PC-9 (cell line): ENCODE results near the gene FAM174C. TPM values are rescaled to one million over a fixed set of nuclear protein-coding genes. Genes with fewer than 3 reads are reported as not detected.

Experiments
- BruUV-seq: library from RNA; stranded (reverse); fragments of 400-500 nt; replicated peaks from 2 replicates; lab custom pipeline; 2021; lab: Mats Ljungman, UMichigan
- CTCF ChIA-PET: fragments of 300-600 bp; sonication (Branson Sonifier 250); formaldehyde crosslinking; loops from one replicate; lab custom pipeline; 2022; ENCODE audit warnings: antibody characterized with exemption; lab: Charles Lee
- POLR2A ChIA-PET: fragments of 300-600 bp; sonication (Branson Sonifier 250); formaldehyde crosslinking; loops from one replicate; lab custom pipeline; 2022; ENCODE audit warnings: antibody characterized with exemption; ENCODE audit not compliant: unreplicated experiment; lab: Charles Lee
- DNase-seq, 2 experiments: peaks; one replicate each; pipeline versions ENCODE4 v3.0.0 to v3.0.0-alpha.2; 2015 to 2022; ENCODE audit warnings: mixed read lengths in 1 of 2
- H2AFZ ChIP-seq: fragments of 200-600 bp; sonication (generic); 2 replicates; pipeline ENCODE4 v1.8.1; 2017; ENCODE audit warnings: antibody characterized with exemption
- H3F3A ChIP-seq: fragments of 200-600 bp; sonication (generic); 2 replicates; pipeline ENCODE4 v1.8.1; 2017; ENCODE audit warnings: antibody characterized with exemption, mild to moderate bottlenecking, low read depth; ENCODE audit not compliant: insufficient read depth
- H3K27ac ChIP-seq: fragments of 200-600 bp; sonication (generic); 2 replicates; pipeline ENCODE4 v1.6.1; 2016; ENCODE audit warnings: mixed run types
- H3K27me3 ChIP-seq: fragments of 200-600 bp; sonication (generic); 2 replicates; pipeline ENCODE4 v1.6.1; 2016; ENCODE audit warnings: low read depth, mixed run types; ENCODE audit not compliant: insufficient read depth
- H3K36me3 ChIP-seq: fragments of 200-600 bp; sonication (generic); 2 replicates; pipeline ENCODE4 v1.6.1; 2016; ENCODE audit warnings: low read depth, mixed run types
- H3K4me1 ChIP-seq: fragments of 200-600 bp; sonication (generic); replicated peaks from 2 replicates; pipeline ENCODE4 v1.6.1; 2016; ENCODE audit warnings: mixed run types; ENCODE audit not compliant: insufficient read depth
- H3K4me2 ChIP-seq: fragments of 200-600 bp; sonication (generic); 2 replicates; pipeline ENCODE4 v1.6.1; 2017; ENCODE audit warnings: mixed run types
- H3K4me3 ChIP-seq: fragments of 200-600 bp; sonication (generic); 2 replicates; pipeline ENCODE4 v1.6.1; 2016; ENCODE audit warnings: mixed run types
- H3K79me2 ChIP-seq: fragments of 200-600 bp; sonication (generic); 2 replicates; pipeline ENCODE4 v1.6.1; 2017; ENCODE audit warnings: low read depth, mixed run types
- H3K9me2 ChIP-seq: fragments of 200-600 bp; sonication (generic); 2 replicates; pipeline ENCODE4 v1.8.1; 2017; ENCODE audit warnings: mild to moderate bottlenecking; ENCODE audit not compliant: insufficient read depth
- H3K9me3 ChIP-seq: fragments of 200-600 bp; sonication (generic); 2 replicates; pipeline ENCODE4 v1.8.1; 2016; ENCODE audit warnings: low read depth; ENCODE audit not compliant: insufficient read depth
- H4K20me1 ChIP-seq: fragments of 200-600 bp; sonication (generic); 2 replicates; pipeline ENCODE4 v1.8.1; 2017; ENCODE audit not compliant: insufficient read depth
- CTCF ChIP-seq: fragments of 200-600 bp; sonication (generic); conservative IDR thresholded peaks from 2 replicates; pipeline ENCODE4 v1.6.1; 2017; ENCODE audit warnings: mixed run types, antibody characterized with exemption, mild to moderate bottlenecking, moderate library complexity
- EZH2 ChIP-seq: fragments of 200-600 bp; sonication (generic); IDR thresholded peaks from 2 replicates; pipeline ENCODE4 v1.8.0; 2017; ENCODE audit warnings: antibody characterized with exemption, low read depth
- intact Hi-C: fragments of 100-400 bp; cut with micrococcal nuclease; formaldehyde crosslinking; loops from one replicate; pipeline ENCODE4 v1.10.0; 2022; ENCODE audit not compliant: unreplicated experiment
- total RNA-seq: library from RNA; stranded (reverse); gene quantifications from 2 replicates; pipeline ENCODE4 v1.2.3, GENCODE V29; 2021

The FAM174C gene
- total RNA-seq, 1 experiment from 2014 or later, result 51.8 TPM

- POLR2A ChIA-PET, result interaction anchor here (0.6 kb wide), 1 partner anchor 175 kb away, joined by 4 read pairs; no protein-coding TSS in a partner anchor
- no peak overlapping the region for H2AFZ ChIP-seq
These were observed 40.3 kb downstream of the FAM174C start for GRCh38 chr19:1315470-1316166.

GRCh38 chr19:1316466-1316865, 41.1 kb downstream of the FAM174C start:
- no peak for DNase-seq
- BruUV-seq, result no TSS peak
- peaks cover 17% of the 10 kb centered on the region for H3K4me1 ChIP-seq
- ChIA-PET POLR2A (no interaction called here), CTCF (interaction anchor here (0.7 kb wide), 1 partner anchor 45 kb away, joined by 3 read pairs; no protein-coding TSS in a partner anchor)
- TF ChIP-seq EZH2, result no peak
- no peak for TF ChIP-seq CTCF
- intact Hi-C loops, result no loop called here
- H3K36me3 ChIP-seq, result no peaks in the 10 kb centered on the region
- peaks cover 7% of the 10 kb centered on the region for H3K27me3 ChIP-seq
- H3K4me3 ChIP-seq, result no peak overlapping the region
- no peaks in the 10 kb centered on the region for H4K20me1 ChIP-seq
- H2AFZ ChIP-seq, result no peak overlapping the region
- no peak overlapping the region for H3K27ac ChIP-seq
- no peaks in the 10 kb centered on the region for H3K9me3 ChIP-seq
- H3K79me2 ChIP-seq, result no peaks in the 10 kb centered on the region
- H3F3A ChIP-seq, result peaks cover 9% of the 10 kb centered on the region; the same call in 1 of the 2 replicates
- H3K4me2 ChIP-seq, result no peak overlapping the region
- no peaks in the 10 kb centered on the region for H3K9me2 ChIP-seq

More at GRCh38 chr19:1315470-1316166, 40.3 kb downstream of the FAM174C start:
- no peaks in the 10 kb centered on the region for H3K9me3 ChIP-seq
- H3K27ac ChIP-seq, result no peak overlapping the region
- H3K79me2 ChIP-seq, result no peaks in the 10 kb centered on the region
- no peaks in the 10 kb centered on the region for H3K36me3 ChIP-seq
- TF ChIP-seq CTCF (peak; percentile 56; the same call in 1 of the 2 replicates), EZH2 (no peak)
- intact Hi-C loops, result no loop called here
- CTCF ChIA-PET, result no interaction called here
- H3F3A ChIP-seq, result peaks cover 11% of the 10 kb centered on the region; the same call in 1 of the 2 replicates
- peaks cover 7% of the 10 kb centered on the region for H3K27me3 ChIP-seq
- BruUV-seq, result no TSS peak
- peaks cover 13% of the 10 kb centered on the region for H3K4me1 ChIP-seq
- peak in 1 of 2 experiments; percentile 48 for DNase-seq
- no peaks in the 10 kb centered on the region for H4K20me1 ChIP-seq
- H3K4me3 ChIP-seq, result no peak overlapping the region
- no peaks in the 10 kb centered on the region for H3K9me2 ChIP-seq
- H3K4me2 ChIP-seq, result peak overlapping the region; percentile 53; the same call in 1 of the 2 replicates

GRCh38 chr19:1317274-1318003, 42.1 kb downstream of the FAM174C start:
- Histone ChIP-seq H3K9me2 (no peaks in the 10 kb centered on the region), H3K4me3 (no peak overlapping the region), H3K9me3 (no peaks in the 10 kb centered on the region), H3K27ac (no peak overlapping the region), H3K79me2 (no peaks in the 10 kb centered on the region), H3F3A (peaks cover 9% of the 10 kb centered on the region; the same call in 1 of the 2 replicates), H3K27me3 (peaks cover 7% of the 10 kb centered on the region), H3K4me1 (peaks cover 17% of the 10 kb centered on the region), H4K20me1 (no peaks in the 10 kb centered on the region), H3K4me2 (no peak overlapping the region), H2AFZ (no peak overlapping the region), H3K36me3 (no peaks in the 10 kb centered on the region)
- CTCF ChIA-PET, result interaction anchor here (0.6 to 0.7 kb wide), 2 partner anchors 22 to 44 kb away, joined by 3 read pairs; no protein-coding TSS in a partner anchor
- TF ChIP-seq EZH2 (no peak), CTCF (no peak)
- POLR2A ChIA-PET, result no interaction called here
- BruUV-seq, result no TSS peak
- peak in 1 of 2 experiments; percentile 40 for DNase-seq
- intact Hi-C loops, result no loop called here
